BJ (cell line): ENCODE measurements around the gene FAM9C. TPM values are rescaled to one million over a fixed set of nuclear protein-coding genes. Genes with fewer than 3 reads are reported as not detected.

Experiments
- CTCF ChIA-PET: fragments of 350-600 bp; formaldehyde crosslinking; extraction: SDS; loops from one replicate; lab custom pipeline; 2021; ENCODE audit warnings: antibody characterized with exemption, inconsistent platforms; lab: Yijun Ruan, JAX
- POLR2A ChIA-PET: fragments of 300-600 bp; sonication (Branson Sonifier 250); formaldehyde crosslinking; extraction: SDS; loops from one replicate; lab custom pipeline; 2021; ENCODE audit warnings: antibody characterized with exemption; lab: Charles Lee
- DNase-seq: peaks from one replicate; pipeline ENCODE4 v3.0.0-alpha.2; 2011; ENCODE audit warnings: low read depth
- H3K27me3 ChIP-seq: 2 replicates; pipeline ENCODE4 v1.6.0; 2011; ENCODE audit warnings: low read length; ENCODE audit not compliant: control insufficient read depth, insufficient read depth
- H3K36me3 ChIP-seq: 2 replicates; pipeline ENCODE4 v1.5.1; 2011; ENCODE audit warnings: low read length; ENCODE audit not compliant: control insufficient read depth, insufficient read depth
- H3K4me3 ChIP-seq: 2 replicates; pipeline ENCODE4 v1.5.1; 2011; ENCODE audit warnings: low read depth, mild to moderate bottlenecking, control low read depth, low read length
- CTCF ChIP-seq: IDR thresholded peaks from 2 replicates; pipeline ENCODE4 v1.5.1; 2011; ENCODE audit warnings: low read depth, mild to moderate bottlenecking, control low read depth, inconsistent platforms, low read length, moderate library complexity; ENCODE audit not compliant: insufficient read depth
- polyA minus RNA-seq: library from RNA; depleted of rRNA, polyadenylated mRNA; stranded (reverse); fragments of >200 nt; gene quantifications from 2 replicates; pipeline ENCODE4 v1.2.3, GENCODE V29; 2011; rRNA and poly(A)+ RNA removed
- polyA plus RNA-seq: library from polyadenylated mRNA; depleted of rRNA; stranded (reverse); fragments of >200 nt; gene quantifications from 2 replicates; pipeline ENCODE4 v1.2.3, GENCODE V29; 2011; rRNA removed

The FAM9C gene
- polyA plus RNA-seq (not detected in 2 replicates), polyA minus RNA-seq (not detected in 2 replicates)

GRCh38 chrX:13044441-13044840, at the start of gene FAM9C:
Gene FAM9C, minus strand, starts transcription at chrX:13044620. Its CDS starts 831 bp downstream, at chrX:13043789.
- Histone ChIP-seq H3K36me3 (no peaks in the 10 kb centered on the region), H3K4me3 (no peak within 1 kb of the TSS), H3K27me3 (no peaks in the 10 kb centered on the region)
- CTCF ChIA-PET, result no interaction called here
- no peak for DNase-seq
- no peak for TF ChIP-seq CTCF
- POLR2A ChIA-PET, result no interaction called here

GRCh38 chrX:13093529-13094140, 49.2 kb upstream of the FAM9C start:
- no peak for TF ChIP-seq CTCF
- Histone ChIP-seq H3K27me3 (no peaks in the 10 kb centered on the region), H3K36me3 (no peaks in the 10 kb centered on the region), H3K4me3 (no peak overlapping the region)
- ChIA-PET CTCF (no interaction called here), POLR2A (no interaction called here)
- no peak for DNase-seq

- CTCF ChIA-PET, result no interaction called here
- no peak for TF ChIP-seq CTCF
- H3K36me3 ChIP-seq, result no peaks in the 10 kb centered on the region
Observed at GRCh38 chrX:13092455-13092941, 48.1 kb upstream of the FAM9C start.

GRCh38 chrX:13091111-13091765, 46.8 kb upstream of the FAM9C start:
- Histone ChIP-seq H3K4me3 (no peak overlapping the region), H3K27me3 (no peaks in the 10 kb centered on the region), H3K36me3 (no peaks in the 10 kb centered on the region)
- DNase-seq, result no peak
- CTCF ChIA-PET, result no interaction called here
- no peak for TF ChIP-seq CTCF
- POLR2A ChIA-PET, result no interaction called here

More at GRCh38 chrX:13092455-13092941, 48.1 kb upstream of the FAM9C start:
- POLR2A ChIA-PET, result interaction anchor here (0.6 kb wide), 1 partner anchor 113 kb away, joined by 3 read pairs; no protein-coding TSS in a partner anchor
- Histone ChIP-seq H3K27me3 (no peaks in the 10 kb centered on the region), H3K4me3 (no peak overlapping the region)
- DNase-seq, result no peak

- ChIA-PET CTCF (no interaction called here), POLR2A (interaction anchor here (0.6 to 0.7 kb wide), 2 partner anchors 68 to 113 kb away, joined by 3 to 5 read pairs; no protein-coding TSS in a partner anchor)
- Histone ChIP-seq H3K36me3 (no peaks in the 10 kb centered on the region), H3K4me3 (no peak overlapping the region), H3K27me3 (no peaks in the 10 kb centered on the region)
- TF ChIP-seq CTCF, result no peak
- no peak for DNase-seq
Observed at GRCh38 chrX:13090339-13091110, 46.1 kb upstream of the FAM9C start.
